NCI-H2171 (cell line): ENCODE measurements around the gene FRMD3.

ENCODE experiments used
- DNase-seq: peaks from one replicate; lab custom pipeline; 2025; lab: John Stamatoyannopoulos, UW

The FRMD3 gene

GRCh38 chr9:83432877-83433550 lies 105.2 kb downstream of the FRMD3 start:
- DNase-seq = no peak

GRCh38 chr9:83432104-83432627 lies 106.0 kb downstream of the FRMD3 start:
- no peak for DNase-seq

GRCh38 chr9:83431101-83432060 lies 106.8 kb downstream of the FRMD3 start:
- DNase-seq = no peak

- DNase-seq = no peak
Measured at GRCh38 chr9:83430681-83431080, 107.5 kb downstream of the FRMD3 start.

- no peak for DNase-seq
Measured at GRCh38 chr9:83429229-83429628, 109.0 kb downstream of the FRMD3 start.

- no peak for DNase-seq
Measured at GRCh38 chr9:83425240-83425639, 113.0 kb downstream of the FRMD3 start.

- no peak for DNase-seq
Measured at GRCh38 chr9:83424831-83425230, 113.4 kb downstream of the FRMD3 start.

- DNase-seq = no peak
Measured at GRCh38 chr9:83423815-83424707, 114.1 kb downstream of the FRMD3 start.

- DNase-seq = no peak
Measured at GRCh38 chr9:83422527-83422926, 115.7 kb downstream of the FRMD3 start.

- DNase-seq = no peak
Measured at GRCh38 chr9:83420486-83420885, 117.7 kb downstream of the FRMD3 start.

GRCh38 chr9:83419961-83420360 lies 118.2 kb downstream of the FRMD3 start:
- peak; percentile 49 for DNase-seq

GRCh38 chr9:83418283-83418682 lies 119.9 kb downstream of the FRMD3 start:
- DNase-seq = no peak

- DNase-seq = no peak
Measured at GRCh38 chr9:83413367-83413766, 124.8 kb downstream of the FRMD3 start.

- no peak for DNase-seq
Measured at GRCh38 chr9:83410701-83411100, 127.5 kb downstream of the FRMD3 start.

- DNase-seq = no peak
Measured at GRCh38 chr9:83406921-83407320, 131.3 kb downstream of the FRMD3 start.

GRCh38 chr9:83405759-83406158 lies 132.4 kb downstream of the FRMD3 start:
- no peak for DNase-seq

- DNase-seq = no peak
Measured at GRCh38 chr9:83403527-83404238, 134.5 kb downstream of the FRMD3 start.

- DNase-seq = no peak
Measured at GRCh38 chr9:83401328-83401900, 136.8 kb downstream of the FRMD3 start.

- no peak for DNase-seq
Measured at GRCh38 chr9:83396813-83397212, 141.4 kb downstream of the FRMD3 start.

GRCh38 chr9:83396342-83396741 lies 141.9 kb downstream of the FRMD3 start:
- no peak for DNase-seq

GRCh38 chr9:83392228-83392627 lies 146.0 kb downstream of the FRMD3 start:
- DNase-seq = no peak
